ENCODE results near the gene KCNE4. TPM values are rescaled to one million over a fixed set of nuclear protein-coding genes. Genes with fewer than 3 reads are reported as not detected.
"Not testable (repeated sequence)": the region's sequence is repeated elsewhere in the genome, so short reads cannot be mapped to it uniquely, and the experiment has no call there.

The KCNE4 gene
- total and polyA plus RNA-seq, 9 of the 15 experiments (the other 6 are each of a cell fraction or from before 2014, with no cell fraction given) = not detected

- TF ChIP-seq TSHZ1 (CRISPR knock-in tag; IDR thresholded peaks at IDR 0.05) = no peak
- TF ChIP-seq SRF (CRISPR knock-in tag; IDR thresholded peaks at IDR 0.05) = no peak
- TF ChIP-seq FOXA3 (CRISPR knock-in tag; conservative IDR thresholded peaks at IDR 0.05 in 1 of 2, IDR thresholded peaks at IDR 0.05 in 1 of 2) = no peak
Measured at GRCh38 chr2:223079378-223079777, 27.4 kb downstream of the KCNE4 start (continued).

- Histone ChIP-seq H3K4me2 (ENCODE audit: insufficient read depth, low read length) (no peak overlapping the region), H3K9me3 (replicated peaks; ENCODE audit: control insufficient read depth, insufficient read depth, low read depth, low read length) (no peaks in the 10 kb centered on the region), H3K4me3 (no peak overlapping the region), H3K27me3 (ENCODE audit: control insufficient read depth in 2 of 2, insufficient read depth in 2 of 2, low read length in 2 of 2) (no peaks in the 10 kb centered on the region), H4K20me1 (replicated peaks; ENCODE audit: control insufficient read depth, insufficient read depth, low read length) (no peaks in the 10 kb centered on the region), H3K36me3 (ENCODE audit: control insufficient read depth, insufficient read depth, low read length) (no peaks in the 10 kb centered on the region), H3K9me1 (ENCODE audit: control insufficient read depth, insufficient read depth, low read length) (no peaks in the 10 kb centered on the region), H2AFZ (ENCODE audit: low read depth, low read length) (no peak overlapping the region), H3K9ac (ENCODE audit: insufficient read depth in 1 of 2, low read depth in 2 of 2, low read length in 2 of 2) (no peak overlapping the region), H3K4me1 (replicated peaks in 1 of 2; ENCODE audit: control insufficient read depth in 2 of 2, insufficient read depth in 2 of 2, low read length in 2 of 2) (no peaks in the 10 kb centered on the region), H3K27ac (ENCODE audit: extremely low read depth, low read depth, low read length) (no peak overlapping the region), H3K79me2 (ENCODE audit: control insufficient read depth, insufficient read depth, low read length) (no peaks in the 10 kb centered on the region)
- no peak for FAIRE-seq
- peak; percentile 40 for TF ChIP-seq PCBP2 (IDR thresholded peaks at IDR 0.05; ENCODE audit: low read depth, low read length, poor library complexity, severe bottlenecking)
- no peak for TF ChIP-seq FIP1L1 (IDR thresholded peaks at IDR 0.05; ENCODE audit: low read depth, low read length, poor library complexity, severe bottlenecking)
- no peak for TF ChIP-seq ADNP (tag; IDR thresholded peaks at IDR 0.05)
- ChIA-PET POLR2A (no interaction called here), CTCF (ENCODE audit: low intra/inter-chr PET ratio) (no interaction called here)
- no peak for DNase-seq (ENCODE audit: extremely low read depth in 1 of 4, low spot score in 3 of 4)
- no peak for ATAC-seq
- intact Hi-C loops (cut with micrococcal nuclease) = no loop called here
- in situ Hi-C loops (cut with MboI) = no loop called here
- no TSS peak for BruUV-seq (replicated peaks)
- 8% methylated on average over 2 of the region's 2 CpGs for WGBS (ENCODE audit: insufficient coverage, low coverage, missing lambda C conversion rate)
Measured at GRCh38 chr2:223079925-223080324, 27.9 kb downstream of the KCNE4 start.

DNA sequence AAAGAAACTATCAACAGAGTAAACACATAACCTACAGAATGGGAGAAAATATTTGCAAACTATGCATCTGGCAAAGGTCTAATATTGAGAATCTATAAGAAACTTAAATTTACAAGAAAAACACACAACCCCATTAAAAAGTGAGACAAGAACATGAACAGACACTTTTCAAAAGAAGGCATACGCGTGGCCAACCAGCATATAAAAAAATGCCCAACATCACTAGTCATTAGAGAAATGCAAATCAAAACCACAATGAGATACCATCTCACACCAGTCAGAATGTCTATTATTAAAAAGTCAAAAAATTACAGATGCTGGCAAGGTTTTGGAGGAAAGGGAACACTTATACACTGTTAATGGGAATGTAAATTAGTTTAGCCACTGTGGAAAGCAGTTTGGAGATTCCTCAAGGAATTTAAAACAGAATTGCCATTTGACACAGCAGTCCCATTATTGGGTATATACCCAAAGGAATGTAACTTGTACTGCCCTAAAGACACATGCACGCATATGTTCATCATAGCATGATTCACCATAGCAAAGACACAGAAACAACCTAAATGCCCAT, 28.9 kb downstream of the KCNE4 start:
- not testable (repeated sequence) for ATAC-seq, FAIRE-seq
- WGBS (ENCODE audit: insufficient coverage, low coverage, missing lambda C conversion rate) = 5% methylated on average over 3 of the region's 3 CpGs

More for the DNA sequence above, 28.9 kb downstream of the KCNE4 start:
- CTCF ChIA-PET (ENCODE audit: low intra/inter-chr PET ratio); H3K9me3 ChIP-seq (replicated peaks; ENCODE audit: control insufficient read depth, insufficient read depth, low read depth, low read length); H3K9ac ChIP-seq (ENCODE audit: insufficient read depth in 1 of 2, low read depth in 2 of 2, low read length in 2 of 2); POLR2A ChIA-PET; H3K4me1 ChIP-seq (replicated peaks in 1 of 2; ENCODE audit: control insufficient read depth in 2 of 2, insufficient read depth in 2 of 2, low read length in 2 of 2); H3K27me3 ChIP-seq (ENCODE audit: control insufficient read depth in 2 of 2, insufficient read depth in 2 of 2, low read length in 2 of 2); intact Hi-C loops (cut with micrococcal nuclease); H3K79me2 ChIP-seq (ENCODE audit: control insufficient read depth, insufficient read depth, low read length); H3K4me2 ChIP-seq (ENCODE audit: insufficient read depth, low read length); H3K27ac ChIP-seq (ENCODE audit: extremely low read depth, low read depth, low read length); H3K36me3 ChIP-seq (ENCODE audit: control insufficient read depth, insufficient read depth, low read length); in situ Hi-C loops (cut with MboI); BruUV-seq (replicated peaks); H3K9me1 ChIP-seq (ENCODE audit: control insufficient read depth, insufficient read depth, low read length); H2AFZ ChIP-seq (ENCODE audit: low read depth, low read length); DNase-seq (ENCODE audit: extremely low read depth in 1 of 4, low spot score in 3 of 4); H4K20me1 ChIP-seq (replicated peaks; ENCODE audit: control insufficient read depth, insufficient read depth, low read length); H3K4me3 ChIP-seq: not testable (repeated sequence)
